H9 (cell line): ENCODE results near the gene SIAH2. TPM values are rescaled to one million over a fixed set of nuclear protein-coding genes. Genes with fewer than 3 reads are reported as not detected.

ENCODE experiments used
- DNase-seq: peaks from one replicate; pipeline ENCODE4 v3.0.0-alpha.2; 2017
- H2AFZ ChIP-seq: one replicate; pipeline ENCODE4 v1.6.1; 2013; ENCODE audit warnings: mild to moderate bottlenecking, low read length, control low read depth, moderate library complexity
- H2AK5ac ChIP-seq: 2 replicates; pipeline ENCODE4 v1.6.1; 2013; ENCODE audit warnings: low read length, control low read depth, mixed read lengths; ENCODE audit not compliant: insufficient read length
- H2BK120ac ChIP-seq: one replicate; pipeline ENCODE4 v1.6.1; 2013; ENCODE audit warnings: low read depth, mild to moderate bottlenecking, low read length, control low read depth, inconsistent platforms; ENCODE audit not compliant: poor library complexity, severe bottlenecking
- H2BK12ac ChIP-seq: 2 replicates; pipeline ENCODE4 v1.6.1; 2013; ENCODE audit warnings: low read length, control low read depth, mixed read lengths, low read depth; ENCODE audit not compliant: insufficient read length
- H2BK15ac ChIP-seq: 2 replicates; pipeline ENCODE4 v1.6.1; 2013; ENCODE audit warnings: low read depth, low read length, control low read depth
- H2BK20ac ChIP-seq: one replicate; pipeline ENCODE4 v1.6.1; 2013; ENCODE audit warnings: low read depth, mild to moderate bottlenecking, low read length, control low read depth, inconsistent platforms; ENCODE audit not compliant: poor library complexity, severe bottlenecking
- H2BK5ac ChIP-seq: 2 replicates; pipeline ENCODE4 v1.6.1; 2013; ENCODE audit warnings: low read length, control low read depth, mixed read lengths; ENCODE audit not compliant: insufficient read length
- H3K14ac ChIP-seq: 2 replicates; pipeline ENCODE4 v1.6.1; 2013; ENCODE audit warnings: low read length, control low read depth; ENCODE audit not compliant: insufficient read depth
- H3K18ac ChIP-seq: 2 replicates; pipeline ENCODE4 v1.6.1; 2013; ENCODE audit warnings: low read depth, mild to moderate bottlenecking, mixed read lengths, low read length, control low read depth; ENCODE audit not compliant: insufficient read length
- H3K23ac ChIP-seq: 2 replicates; pipeline ENCODE4 v1.6.1; 2013; ENCODE audit warnings: low read length, control low read depth, mixed read lengths, low read depth; ENCODE audit not compliant: insufficient read length
- H3K23me2 ChIP-seq: 2 replicates; pipeline ENCODE4 v1.6.1; 2013; ENCODE audit warnings: low read depth, mild to moderate bottlenecking, mixed read lengths, low read length, control low read depth; ENCODE audit not compliant: insufficient read length, poor library complexity, severe bottlenecking
- H3K27ac ChIP-seq: 2 replicates; pipeline ENCODE4 v1.5.1; 2013; ENCODE audit warnings: low read length, control low read depth, mixed read lengths, low read depth; ENCODE audit not compliant: insufficient read length
- H3K27me3 ChIP-seq: 2 replicates; pipeline ENCODE4 v1.6.1; 2013; ENCODE audit warnings: low read length, control low read depth, inconsistent platforms; ENCODE audit not compliant: insufficient read depth
- H3K4ac ChIP-seq: 2 replicates; pipeline ENCODE4 v1.6.1; 2013; ENCODE audit warnings: low read depth, mild to moderate bottlenecking, control low read depth, inconsistent platforms, low read length, moderate library complexity
- H3K4me1 ChIP-seq: 2 replicates; pipeline ENCODE4 v1.6.1; 2013; ENCODE audit warnings: low read length, control low read depth, inconsistent platforms; ENCODE audit not compliant: insufficient read depth
- H3K4me2 ChIP-seq: 2 replicates; pipeline ENCODE4 v1.6.1; 2013; ENCODE audit warnings: low read length, control low read depth, mixed read lengths; ENCODE audit not compliant: insufficient read length, insufficient read depth
- H3K56ac ChIP-seq: 2 replicates; pipeline ENCODE4 v1.6.1; 2013; ENCODE audit warnings: low read depth, mild to moderate bottlenecking, mixed read lengths, low read length, control low read depth; ENCODE audit not compliant: insufficient read length
- H3K79me1 ChIP-seq: 2 replicates; pipeline ENCODE4 v1.6.1; 2013; ENCODE audit warnings: low read depth, mild to moderate bottlenecking, moderate library complexity, low read length, control low read depth, inconsistent platforms; ENCODE audit not compliant: insufficient read depth, poor library complexity, severe bottlenecking
- H3K79me2 ChIP-seq: 2 replicates; pipeline ENCODE4 v1.6.1; 2013; ENCODE audit warnings: low read length, control low read depth, inconsistent platforms; ENCODE audit not compliant: insufficient read depth
- H3K9ac ChIP-seq: 2 replicates; pipeline ENCODE4 v1.6.1; 2013; ENCODE audit warnings: low read length, control low read depth, mixed read lengths; ENCODE audit not compliant: insufficient read length; ENCODE audit errors: extremely low read depth
- H3K9me3 ChIP-seq: one replicate; pipeline ENCODE4 v1.6.1; 2013; ENCODE audit warnings: low read depth, low read length, inconsistent platforms; ENCODE audit not compliant: control insufficient read depth
- H3T11ph ChIP-seq: one replicate; pipeline ENCODE4 v1.6.1; 2013; ENCODE audit warnings: mild to moderate bottlenecking, low read length, control low read depth, inconsistent platforms
- H4K20me1 ChIP-seq: one replicate; pipeline ENCODE4 v1.6.1; 2013; ENCODE audit not compliant: control insufficient read depth, insufficient read length, insufficient read depth
- H4K5ac ChIP-seq: 2 replicates; pipeline ENCODE4 v1.6.1; 2013; ENCODE audit warnings: low read depth, mild to moderate bottlenecking, mixed read lengths, low read length, control low read depth; ENCODE audit not compliant: insufficient read length
- H4K8ac ChIP-seq: replicated peaks from 2 replicates; pipeline ENCODE4 v1.6.1; 2013; ENCODE audit warnings: low read length, control low read depth, mixed read lengths, low read depth; ENCODE audit not compliant: insufficient read length
- H4K91ac ChIP-seq: 2 replicates; pipeline ENCODE4 v1.6.1; 2013; ENCODE audit warnings: low read depth, mild to moderate bottlenecking, moderate library complexity, mixed read lengths, low read length, control low read depth; ENCODE audit not compliant: insufficient read length
- H3K27ac Mint-ChIP-seq, 3 experiments: 2 replicates in 2 of 3; 3 replicates in 1 of 3; pipeline ENCODE4 v1.8.0; 2020 to 2021; ENCODE audit warnings: mixed read lengths in 3 of 3, mild to moderate bottlenecking in 1 of 3, moderate library complexity in 1 of 3
- H3K27me3 Mint-ChIP-seq: 2 replicates; pipeline ENCODE4 v1.8.0; 2021; ENCODE audit warnings: low read depth, mild to moderate bottlenecking, moderate library complexity, mixed read lengths
- H3K36me3 Mint-ChIP-seq, 3 experiments: 2 replicates in 2 of 3; 3 replicates in 1 of 3; pipeline ENCODE4 v1.8.0; 2020 to 2021; ENCODE audit warnings: low read depth in 3 of 3, mixed read lengths in 3 of 3; ENCODE audit not compliant: insufficient read depth in 1 of 3
- H3K4me1 Mint-ChIP-seq, 2 experiments: 2 replicates each; pipeline ENCODE4 v1.8.0; 2020; ENCODE audit warnings: mixed read lengths in 2 of 2
- H3K4me3 Mint-ChIP-seq, 2 experiments: 2 replicates in 1 of 2; 3 replicates in 1 of 2; pipeline ENCODE4 v1.8.0; 2020 to 2021; ENCODE audit warnings: mild to moderate bottlenecking in 2 of 2, mixed read lengths in 2 of 2, moderate library complexity in 1 of 2
- H3K9me3 Mint-ChIP-seq, 2 experiments: 2 replicates in 1 of 2; 3 replicates in 1 of 2; pipeline ENCODE4 v1.8.0; 2020; ENCODE audit warnings: mild to moderate bottlenecking in 2 of 2, mixed read lengths in 2 of 2, moderate library complexity in 1 of 2
- WGBS: extraction: QIAGEN DNeasy Blood & Tissue Kit; methylation state at CpG from one replicate; pipeline ENCODE4 v1.1.7; 2013; ENCODE audit warnings: missing lambda C conversion rate, low lambda C conversion rate, mixed read lengths; ENCODE audit not compliant: insufficient read length; ENCODE audit errors: extremely low coverage; 5-methylcytosine and 5-hydroxymethylcytosine counted together
- total RNA-seq: library from RNA; stranded (reverse); gene quantifications from 2 replicates; pipeline ENCODE4 v1.2.1, GENCODE V29; 2021
- TF ChIP-seq, protein P1 (sequence below): fragments of 200-600 bp; sonication (generic); conservative IDR thresholded peaks from 3 replicates; pipeline ENCODE4 v1.8.0; 2021; ENCODE audit warnings: antibody characterized with exemption, mild to moderate bottlenecking

Gene SIAH2
- total RNA-seq, 1 experiment from 2014 or later: 17.4 TPM

DNA sequence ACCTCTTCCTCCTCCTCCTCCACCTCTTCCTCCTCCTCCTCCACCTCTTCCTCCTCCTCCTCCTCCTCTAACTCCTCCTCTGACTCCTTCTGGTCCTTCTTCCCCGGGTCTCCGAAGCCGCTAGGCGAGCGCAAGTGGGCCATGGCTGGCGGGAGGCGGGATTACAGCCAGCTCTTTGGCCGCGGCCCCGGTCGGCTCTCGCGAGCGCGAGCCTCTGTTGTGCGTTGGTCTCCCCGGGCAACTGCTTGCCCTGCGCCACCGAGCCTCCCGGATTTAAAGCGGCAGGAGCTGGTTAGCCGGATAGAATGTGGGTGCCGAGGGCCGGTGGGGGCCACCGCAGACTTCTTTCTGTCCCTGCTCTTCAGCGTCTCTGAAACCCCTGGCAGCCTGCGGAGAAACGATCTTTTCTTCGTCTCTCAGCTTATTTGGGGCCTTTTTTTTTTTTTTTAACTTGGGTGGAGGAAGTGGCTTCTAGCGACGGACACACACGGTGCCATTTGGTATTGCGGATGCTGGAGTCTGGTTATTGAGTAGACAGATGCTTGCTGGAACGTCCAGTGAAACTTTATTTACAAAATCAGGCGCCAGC is 59.1 kb downstream of the SIAH2 start, which contains the start of gene ERICH6:
ERICH6 (minus strand) TSS at position 165 of the 589 bp plus-strand sequence; CDS start at position 143, 22 bp downstream.
- H2AFZ ChIP-seq: peak within 1 kb of the TSS; percentile 61
- H3K9me3 Mint-ChIP-seq: peaks cover 2 to 7% of the 10 kb centered on the region in 2 experiments; a peak in 3 of 5 replicates
- H2AK5ac ChIP-seq: no peak within 1 kb of the TSS
- H3K79me1 ChIP-seq: no peaks in the 10 kb centered on the region
- H2BK20ac ChIP-seq: no peak within 1 kb of the TSS
- H3K4me1 Mint-ChIP-seq: peaks cover 2 to 3% of the 10 kb centered on the region in 2 experiments; a peak in 2 of 4 replicates
- no peak within 1 kb of the TSS for H2BK120ac ChIP-seq
- H3K23ac ChIP-seq: no peak within 1 kb of the TSS
- H2BK15ac ChIP-seq: no peak within 1 kb of the TSS
- H3K27ac ChIP-seq: no peak within 1 kb of the TSS
- H3K9ac ChIP-seq: peak within 1 kb of the TSS; percentile 60
- H2BK12ac ChIP-seq: no peak within 1 kb of the TSS
- H4K20me1 ChIP-seq: no peaks in the 10 kb centered on the region
- WGBS: no CpG with 5 or more reads among the region's 35 CpGs
- H3K23me2 ChIP-seq: peaks cover 10% of the 10 kb centered on the region
- no peak within 1 kb of the TSS for H3K4ac ChIP-seq
- peak within 1 kb of the TSS; percentile 76; the same call in 1 of the 2 replicates for H3K14ac ChIP-seq
- peak within 1 kb of the TSS; percentile 84 to 86 for H3K4me3 Mint-ChIP-seq
- peak within 1 kb of the TSS; percentile 79 for H3K18ac ChIP-seq
- H3K4me2 ChIP-seq: peak within 1 kb of the TSS; percentile 60
- no peak within 1 kb of the TSS for H3K56ac ChIP-seq
- H3T11ph ChIP-seq: no peak within 1 kb of the TSS
- peak; percentile 94 for DNase-seq
- H3K36me3 Mint-ChIP-seq: peaks cover 2 to 11% (median 4%) of the 10 kb centered on the region in 3 experiments; a peak in 3 of 7 replicates
- no peak within 1 kb of the TSS for H4K5ac ChIP-seq
- peak within 1 kb of the TSS; percentile 60 to 95 (median 67); a peak in 5 of 7 replicates for H3K27ac Mint-ChIP-seq
- H4K91ac ChIP-seq: no peak within 1 kb of the TSS
- TF ChIP-seq, protein P1, sequence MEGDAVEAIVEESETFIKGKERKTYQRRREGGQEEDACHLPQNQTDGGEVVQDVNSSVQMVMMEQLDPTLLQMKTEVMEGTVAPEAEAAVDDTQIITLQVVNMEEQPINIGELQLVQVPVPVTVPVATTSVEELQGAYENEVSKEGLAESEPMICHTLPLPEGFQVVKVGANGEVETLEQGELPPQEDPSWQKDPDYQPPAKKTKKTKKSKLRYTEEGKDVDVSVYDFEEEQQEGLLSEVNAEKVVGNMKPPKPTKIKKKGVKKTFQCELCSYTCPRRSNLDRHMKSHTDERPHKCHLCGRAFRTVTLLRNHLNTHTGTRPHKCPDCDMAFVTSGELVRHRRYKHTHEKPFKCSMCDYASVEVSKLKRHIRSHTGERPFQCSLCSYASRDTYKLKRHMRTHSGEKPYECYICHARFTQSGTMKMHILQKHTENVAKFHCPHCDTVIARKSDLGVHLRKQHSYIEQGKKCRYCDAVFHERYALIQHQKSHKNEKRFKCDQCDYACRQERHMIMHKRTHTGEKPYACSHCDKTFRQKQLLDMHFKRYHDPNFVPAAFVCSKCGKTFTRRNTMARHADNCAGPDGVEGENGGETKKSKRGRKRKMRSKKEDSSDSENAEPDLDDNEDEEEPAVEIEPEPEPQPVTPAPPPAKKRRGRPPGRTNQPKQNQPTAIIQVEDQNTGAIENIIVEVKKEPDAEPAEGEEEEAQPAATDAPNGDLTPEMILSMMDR: no peak; the same call in 2 of the 3 replicates
- no peaks in the 10 kb centered on the region for H3K9me3 ChIP-seq
- H2BK5ac ChIP-seq: no peak within 1 kb of the TSS
- no peaks in the 10 kb centered on the region for H3K27me3 ChIP-seq
- H4K8ac ChIP-seq: no peak within 1 kb of the TSS
- H3K27me3 Mint-ChIP-seq: peaks cover 7% of the 10 kb centered on the region
- H3K4me1 ChIP-seq: no peaks in the 10 kb centered on the region
- no peaks in the 10 kb centered on the region for H3K79me2 ChIP-seq
